GM19372 (cell line): ENCODE measurements around the gene MAP2K3.

ENCODE experiments used
- ATAC-seq: cut with Tn5 transposase; IDR thresholded peaks from one replicate; pipeline ENCODE4 v1.9.1; 2021; ENCODE audit warnings: mild to moderate bottlenecking, low read depth, moderate library complexity; ENCODE audit not compliant: unreplicated experiment

Gene MAP2K3

DNA sequence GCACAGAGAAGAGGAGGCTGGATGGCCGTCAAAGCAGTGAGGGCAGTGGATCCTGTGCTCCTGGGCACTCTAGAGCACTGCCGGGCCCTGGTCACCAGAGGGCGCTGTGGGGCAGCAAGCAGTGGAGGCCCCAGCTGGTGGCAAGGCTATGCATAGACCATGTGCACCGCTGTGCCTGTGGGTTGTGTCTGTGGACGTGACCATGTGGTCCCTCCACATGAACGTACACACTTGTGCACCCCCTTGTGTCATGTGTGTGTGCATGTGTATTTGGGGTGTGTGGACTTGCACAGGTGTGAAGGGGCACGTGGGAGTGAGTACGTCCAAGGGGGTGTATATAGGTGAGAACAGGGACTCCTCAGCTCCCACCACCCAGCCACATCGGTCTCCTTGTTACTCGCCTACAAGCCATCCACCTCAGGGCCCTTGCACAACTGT is 4.4 kb upstream of the MAP2K3 start:
- ATAC-seq = peak; percentile 34

- ATAC-seq = no peak
Observed at GRCh38 chr17:21282231-21282630, 2.3 kb upstream of the MAP2K3 start.

DNA sequence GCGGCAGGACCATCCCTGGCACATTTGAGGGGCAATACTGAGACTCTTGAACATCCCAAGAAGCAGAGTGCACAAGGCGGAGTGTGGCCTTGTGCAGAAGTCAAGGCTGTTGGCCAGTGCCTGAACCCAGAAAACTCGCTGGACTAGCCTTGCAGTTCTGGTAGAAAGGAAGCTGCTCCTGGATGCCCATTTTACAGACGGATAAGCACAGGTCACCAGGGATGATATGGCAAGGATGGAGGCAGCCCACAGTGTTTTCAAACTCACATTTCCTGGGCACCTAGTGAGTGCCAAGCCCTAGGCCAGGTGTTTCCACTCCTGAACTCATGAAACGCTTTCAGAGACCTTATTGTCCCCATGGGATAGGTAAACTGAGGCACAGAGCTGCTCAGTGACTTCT is 1.7 kb upstream of the MAP2K3 start:
- no peak for ATAC-seq

DNA sequence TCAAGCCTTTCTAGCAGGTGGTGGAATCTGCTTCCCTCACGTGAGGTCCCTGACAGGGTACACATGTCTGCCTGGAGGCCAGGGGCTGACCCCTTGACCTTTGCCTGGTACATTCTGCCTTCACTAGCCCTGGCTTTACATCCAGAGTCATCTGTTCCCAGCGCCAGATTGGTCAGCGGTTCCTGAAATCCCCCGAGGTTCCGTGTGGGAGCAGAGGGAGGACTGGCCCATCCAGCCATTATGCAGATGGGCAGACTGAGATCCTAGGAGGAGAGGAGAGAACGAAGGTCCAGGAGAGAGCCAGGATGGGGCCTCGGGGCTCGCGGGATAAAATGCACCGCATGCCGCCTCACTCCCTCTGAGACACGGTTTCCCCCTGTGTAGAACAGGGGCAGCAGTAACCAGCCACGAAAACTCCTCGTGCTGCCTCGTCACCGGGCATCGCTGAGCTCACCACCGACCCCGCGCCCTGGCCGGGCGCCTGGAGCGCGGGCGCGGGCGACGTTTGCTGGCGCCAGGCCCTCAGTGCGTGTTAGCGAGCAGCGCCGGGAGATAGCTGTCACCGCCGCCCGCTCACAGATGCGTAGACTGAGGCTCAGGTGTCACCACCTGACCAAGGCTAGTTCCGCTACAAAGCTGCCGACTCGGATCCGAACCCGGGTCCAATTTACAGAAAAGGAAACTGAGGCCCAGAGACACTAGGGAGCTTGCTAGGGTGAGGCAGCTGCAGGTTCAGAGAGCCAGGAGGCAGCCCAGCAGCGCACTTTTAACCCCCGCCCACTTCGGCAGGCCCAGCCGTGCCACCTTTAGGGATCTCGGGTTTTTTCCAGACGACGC is 811 bp upstream of the MAP2K3 start:
- peak; percentile 2 for ATAC-seq

DNA sequence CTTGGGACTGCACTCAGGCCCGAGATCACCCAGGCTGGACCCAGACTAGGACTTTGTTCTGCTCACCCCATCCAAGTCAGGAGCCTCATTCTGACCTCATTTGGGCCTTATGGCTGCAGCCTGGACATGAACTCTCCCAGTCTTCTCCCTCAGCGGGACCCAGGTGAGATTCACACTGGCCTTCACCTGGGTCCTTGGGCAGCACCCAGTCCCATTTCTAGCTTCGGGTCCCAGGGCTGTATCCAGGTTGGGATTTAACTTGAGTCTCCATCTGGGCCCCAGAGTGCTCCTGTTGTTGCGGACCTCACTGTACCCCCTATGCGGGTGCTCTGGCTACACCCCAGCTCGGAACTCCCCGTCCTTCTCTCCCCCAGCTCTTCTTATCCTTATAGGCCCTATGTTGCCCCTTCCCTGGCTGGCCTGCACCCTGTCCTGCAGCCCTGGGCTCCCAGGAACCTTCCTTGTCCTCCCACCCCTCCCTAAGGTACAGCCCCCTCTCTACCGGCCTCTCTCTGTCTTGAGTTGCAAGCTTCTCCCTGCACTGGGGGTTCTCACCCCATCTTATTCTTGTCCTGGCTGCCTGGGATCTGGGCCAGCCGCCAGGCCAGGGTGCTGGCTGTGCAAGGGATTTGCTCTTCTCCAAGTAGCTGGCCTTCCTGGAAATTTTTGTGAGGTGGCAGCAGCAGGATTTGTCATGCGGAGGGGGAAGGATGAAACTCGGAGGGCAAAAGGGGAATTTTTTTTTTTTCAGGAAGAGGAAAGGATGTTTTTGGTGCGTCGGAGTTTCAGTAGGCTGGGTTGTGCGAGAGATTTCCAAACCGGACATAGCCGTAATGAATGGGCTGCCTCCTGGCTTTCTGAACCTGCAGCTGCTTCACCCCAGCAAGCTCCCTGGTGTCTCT is 904 bp downstream of the MAP2K3 start:
- no peak for ATAC-seq

- ATAC-seq = no peak
Observed at GRCh38 chr17:21286066-21286770, 1.7 kb downstream of the MAP2K3 start.

- no peak for ATAC-seq
Observed at GRCh38 chr17:21286909-21287702, 2.6 kb downstream of the MAP2K3 start.

GRCh38 chr17:21287703-21288449 is 3.4 kb downstream of the MAP2K3 start:
- peak; percentile 26 for ATAC-seq

GRCh38 chr17:21288571-21289017 is 4.1 kb downstream of the MAP2K3 start:
- peak; percentile 1 for ATAC-seq

DNA sequence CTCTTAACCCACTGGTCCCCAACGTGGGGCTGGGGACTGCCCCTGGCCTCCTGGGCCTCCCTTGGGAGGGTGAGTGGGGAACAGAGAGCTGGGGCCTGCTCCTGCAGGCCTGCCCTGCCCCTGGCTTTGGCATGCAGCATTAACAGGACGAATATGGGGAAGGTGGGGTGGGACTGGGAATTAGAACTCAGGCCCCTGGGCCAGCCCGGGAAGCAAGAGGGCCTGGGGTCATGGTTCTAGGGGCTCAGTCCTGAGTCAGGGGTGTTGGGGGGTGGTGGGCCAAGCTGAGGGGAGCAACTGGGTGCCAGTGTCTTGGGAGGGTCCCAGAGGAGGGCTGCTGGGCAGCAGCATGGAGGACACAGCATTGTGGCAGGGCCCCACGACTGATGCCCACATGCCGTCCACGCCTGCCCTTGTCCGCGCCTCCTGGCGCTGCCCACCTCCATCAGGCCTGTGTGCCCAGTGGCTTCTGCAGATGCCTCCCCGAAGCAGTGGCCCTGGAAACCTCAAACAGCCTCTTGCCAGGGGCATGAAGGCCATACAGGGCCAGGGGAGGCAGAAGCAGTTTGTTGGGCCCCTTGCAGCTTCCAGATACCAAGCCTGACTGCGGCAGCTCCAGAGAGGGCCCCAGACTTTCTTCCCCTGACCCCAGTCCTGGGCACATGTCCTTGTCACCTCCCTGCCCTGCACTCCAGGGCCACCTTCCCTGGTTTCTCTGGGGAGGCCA is 4.8 kb downstream of the MAP2K3 start:
- ATAC-seq = no peak

DNA sequence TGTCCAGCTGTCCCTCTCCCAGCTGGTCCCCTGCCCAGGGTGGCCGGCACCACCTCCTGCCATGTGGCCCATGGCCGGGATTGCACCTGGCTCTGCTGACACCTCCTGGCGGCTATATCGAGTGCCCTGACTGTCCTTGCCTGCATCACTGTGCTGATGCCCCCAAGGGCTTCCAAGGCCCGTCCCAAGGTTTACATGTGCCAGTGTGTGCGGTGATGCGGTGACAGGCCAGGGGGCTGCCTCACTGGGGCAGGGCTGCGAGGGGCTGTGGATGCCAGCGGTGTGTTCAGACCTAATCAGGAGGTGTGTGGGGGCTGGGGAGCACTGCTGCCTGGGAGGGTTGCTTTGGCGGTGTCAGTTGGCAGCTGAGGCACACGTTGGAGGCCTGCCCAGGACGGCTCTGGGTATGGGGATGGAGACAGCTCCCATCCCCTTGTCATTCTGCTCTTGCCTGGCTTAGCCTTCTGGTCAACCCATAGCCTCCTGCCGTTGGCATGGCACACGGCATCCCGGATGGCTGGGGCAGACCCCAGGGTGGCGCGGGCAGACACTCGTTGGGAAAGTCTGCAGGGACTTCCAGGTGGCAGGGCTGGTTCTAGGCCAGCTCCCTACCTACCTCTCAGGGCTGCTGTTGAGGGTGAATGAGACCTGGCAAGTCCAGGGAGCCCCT is 5.5 kb downstream of the MAP2K3 start:
- no peak for ATAC-seq

DNA sequence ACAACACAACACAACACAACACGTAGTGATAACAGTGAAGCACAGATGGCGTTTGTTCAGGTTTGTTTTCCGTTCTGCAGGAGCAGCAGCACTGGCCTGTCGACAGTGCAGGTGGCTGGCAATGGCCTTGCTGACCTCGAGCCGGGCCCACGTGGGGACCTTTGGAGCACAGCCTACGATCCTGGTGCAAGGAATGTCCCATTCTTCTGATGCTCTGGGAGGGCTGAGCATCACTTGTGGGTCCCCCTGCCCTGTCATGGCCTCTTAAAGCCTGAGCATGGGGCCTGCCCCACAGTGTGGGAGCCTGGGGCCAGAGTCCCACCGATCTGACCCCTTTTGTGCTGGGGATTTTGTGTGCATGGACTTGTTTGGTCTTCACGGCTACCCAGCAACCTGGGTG is 6.8 kb downstream of the MAP2K3 start:
- ATAC-seq = no peak

DNA sequence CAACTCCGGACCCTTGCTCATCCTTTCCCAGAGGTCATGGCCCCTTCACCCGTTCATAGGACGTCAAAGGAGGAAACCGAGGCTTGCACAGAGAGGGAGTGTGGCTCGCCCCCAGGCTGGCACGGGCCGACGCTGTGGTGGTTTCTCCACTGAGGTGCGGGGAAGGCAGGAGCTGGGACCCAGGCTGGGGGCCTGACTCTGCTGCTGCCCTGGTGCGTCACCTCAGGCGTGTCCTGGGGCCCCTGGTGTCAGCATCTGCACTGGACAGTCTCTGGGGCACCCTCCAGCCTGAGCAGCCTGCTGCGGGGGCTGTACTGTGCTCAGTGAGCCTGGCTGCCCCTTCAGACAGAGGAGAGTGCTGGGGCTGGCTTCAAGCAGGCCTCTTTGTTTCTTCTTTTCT is 7.4 kb downstream of the MAP2K3 start:
- no peak for ATAC-seq

DNA sequence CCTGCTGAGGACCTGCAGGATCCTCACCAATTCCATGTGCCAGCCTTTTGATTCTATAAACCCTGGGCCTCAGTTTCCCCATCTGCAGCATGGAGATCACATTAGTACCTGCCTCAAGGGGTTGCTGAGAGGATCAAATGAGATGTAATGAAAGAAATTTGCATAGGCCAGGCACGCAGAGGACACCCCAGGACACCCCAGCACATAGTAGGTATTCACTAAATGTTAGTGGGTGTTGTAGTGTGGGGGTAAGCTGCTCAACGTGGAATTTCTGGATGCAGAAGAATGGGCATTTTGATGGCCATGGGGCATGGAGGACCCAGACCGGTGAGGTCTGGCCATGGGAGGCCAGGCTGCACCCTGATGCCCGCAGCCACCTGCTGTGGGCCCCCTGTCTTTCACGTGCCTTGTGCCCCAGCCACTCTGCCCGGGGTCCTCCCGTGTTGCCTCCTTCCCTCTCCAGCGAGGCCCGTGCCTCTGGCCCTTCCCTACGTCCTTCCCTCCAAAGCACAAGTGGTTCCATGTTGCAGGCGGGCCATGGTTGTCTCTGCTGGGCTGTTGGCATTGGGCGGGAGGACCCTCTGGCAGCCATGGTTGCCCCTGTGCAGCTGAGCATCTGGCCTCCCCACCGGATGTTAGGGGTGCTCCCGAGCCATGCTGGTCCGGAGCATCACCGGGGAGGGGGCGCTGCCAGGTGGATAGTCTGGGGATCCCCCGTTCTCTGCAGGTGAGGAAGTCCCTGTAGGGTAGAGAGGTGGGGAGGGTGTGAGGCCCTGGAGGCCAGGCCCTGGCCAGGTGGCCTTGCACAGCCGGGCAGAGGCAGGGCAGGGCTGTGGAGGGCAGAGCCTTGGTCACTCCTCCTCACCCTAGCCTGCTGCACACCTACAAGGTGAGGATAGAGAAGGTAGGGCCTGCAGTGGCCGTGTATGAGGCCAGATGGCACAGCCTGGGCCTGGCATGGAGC is 8.6 kb downstream of the MAP2K3 start:
- no peak for ATAC-seq

DNA sequence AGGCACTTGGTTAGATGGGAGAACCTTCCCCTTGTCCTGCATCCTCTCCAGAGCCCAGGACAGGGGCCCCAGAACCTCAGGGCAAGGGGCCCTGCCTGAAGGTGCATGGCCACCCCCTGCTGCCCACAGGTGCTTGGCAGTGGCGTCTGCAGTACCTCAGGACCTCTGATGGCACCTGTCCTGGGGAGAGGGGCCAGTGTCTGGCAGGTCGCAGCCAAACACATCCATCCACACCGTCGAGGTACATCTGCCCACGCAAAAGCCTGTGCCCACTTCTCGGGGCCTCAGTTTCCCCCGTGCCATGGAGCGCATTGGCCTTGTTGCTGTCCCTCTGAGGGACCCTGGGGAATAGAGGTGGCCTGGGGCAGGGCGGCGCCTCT is 9.3 kb downstream of the MAP2K3 start:
- no peak for ATAC-seq

GRCh38 chr17:21294321-21295035 is 10.0 kb downstream of the MAP2K3 start:
- no peak for ATAC-seq
